Measurements from ENCODE around the gene MAP3K10. TPM values are rescaled to one million over a fixed set of nuclear protein-coding genes. Genes with fewer than 3 reads are reported as not detected.

The MAP3K10 gene
- total RNA-seq, 2 donors from 2014 or later: 12.3 to 13.6 TPM

DNA sequence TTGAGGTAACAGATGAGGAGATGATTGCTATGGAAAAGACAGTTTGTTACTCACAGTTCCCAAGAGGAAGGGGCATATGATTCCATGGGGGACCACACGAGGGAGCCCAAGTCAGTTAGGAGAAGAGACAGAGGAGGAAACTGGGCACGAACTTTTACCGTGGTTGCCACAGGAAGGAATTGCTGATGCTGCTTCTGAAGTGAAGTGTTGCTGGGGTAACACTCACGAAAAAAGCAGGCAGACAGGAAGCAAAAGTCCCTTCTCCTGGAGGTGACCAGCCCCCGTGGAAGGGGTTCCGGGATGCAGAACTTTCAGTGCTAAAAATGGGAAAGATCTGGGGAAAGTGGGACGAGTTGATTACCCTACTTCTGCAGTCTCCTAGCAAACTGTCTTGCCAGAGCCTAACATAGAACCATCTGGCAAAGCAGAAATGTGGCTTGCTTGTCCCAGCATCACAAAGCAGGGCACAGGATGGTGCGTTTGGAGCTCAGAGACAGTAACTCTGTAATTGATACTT is 35.4 kb upstream of the MAP3K10 start:
- H3K27ac ChIP-seq: no peak overlapping the region
- no peaks in the 10 kb centered on the region for H3K36me3 ChIP-seq
- no peaks in the 10 kb centered on the region for H3K4me1 ChIP-seq
- TF ChIP-seq, protein P1, sequence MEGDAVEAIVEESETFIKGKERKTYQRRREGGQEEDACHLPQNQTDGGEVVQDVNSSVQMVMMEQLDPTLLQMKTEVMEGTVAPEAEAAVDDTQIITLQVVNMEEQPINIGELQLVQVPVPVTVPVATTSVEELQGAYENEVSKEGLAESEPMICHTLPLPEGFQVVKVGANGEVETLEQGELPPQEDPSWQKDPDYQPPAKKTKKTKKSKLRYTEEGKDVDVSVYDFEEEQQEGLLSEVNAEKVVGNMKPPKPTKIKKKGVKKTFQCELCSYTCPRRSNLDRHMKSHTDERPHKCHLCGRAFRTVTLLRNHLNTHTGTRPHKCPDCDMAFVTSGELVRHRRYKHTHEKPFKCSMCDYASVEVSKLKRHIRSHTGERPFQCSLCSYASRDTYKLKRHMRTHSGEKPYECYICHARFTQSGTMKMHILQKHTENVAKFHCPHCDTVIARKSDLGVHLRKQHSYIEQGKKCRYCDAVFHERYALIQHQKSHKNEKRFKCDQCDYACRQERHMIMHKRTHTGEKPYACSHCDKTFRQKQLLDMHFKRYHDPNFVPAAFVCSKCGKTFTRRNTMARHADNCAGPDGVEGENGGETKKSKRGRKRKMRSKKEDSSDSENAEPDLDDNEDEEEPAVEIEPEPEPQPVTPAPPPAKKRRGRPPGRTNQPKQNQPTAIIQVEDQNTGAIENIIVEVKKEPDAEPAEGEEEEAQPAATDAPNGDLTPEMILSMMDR (IDR thresholded peaks at IDR 0.05): no peak
- H3K9me3 ChIP-seq: no peaks in the 10 kb centered on the region
- no peaks in the 10 kb centered on the region for H3K27me3 ChIP-seq
- no peak for DNase-seq (ENCODE audit: low spot score)
- H3K4me3 ChIP-seq: no peak overlapping the region

DNA sequence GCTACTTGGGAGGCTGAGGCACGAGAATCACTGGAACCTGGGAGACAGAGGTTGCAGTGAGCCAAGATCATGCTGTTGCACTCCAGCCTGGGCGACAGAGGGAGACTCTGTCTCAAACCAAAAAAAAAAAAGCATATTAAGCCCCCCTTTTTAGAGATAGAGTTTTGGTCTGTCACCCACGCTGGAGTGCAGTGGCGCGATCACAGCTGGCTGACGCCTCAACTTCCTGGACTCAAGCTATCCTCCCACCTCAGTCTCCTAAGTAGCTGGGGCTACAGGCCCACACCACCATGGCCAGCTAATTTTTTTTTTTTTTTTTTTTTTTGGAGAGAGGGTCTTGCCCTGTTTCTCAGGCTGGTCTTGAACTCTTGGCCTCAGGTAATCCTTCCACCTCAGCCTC is 34.2 kb upstream of the MAP3K10 start:
- Histone ChIP-seq H3K4me3 (no peak overlapping the region), H3K27ac (no peak overlapping the region), H3K4me1 (no peaks in the 10 kb centered on the region), H3K9me3 (no peaks in the 10 kb centered on the region), H3K36me3 (no peaks in the 10 kb centered on the region), H3K27me3 (no peaks in the 10 kb centered on the region)
- TF ChIP-seq, protein P1 (IDR thresholded peaks at IDR 0.05): no peak
- DNase-seq (ENCODE audit: low spot score): no peak

DNA sequence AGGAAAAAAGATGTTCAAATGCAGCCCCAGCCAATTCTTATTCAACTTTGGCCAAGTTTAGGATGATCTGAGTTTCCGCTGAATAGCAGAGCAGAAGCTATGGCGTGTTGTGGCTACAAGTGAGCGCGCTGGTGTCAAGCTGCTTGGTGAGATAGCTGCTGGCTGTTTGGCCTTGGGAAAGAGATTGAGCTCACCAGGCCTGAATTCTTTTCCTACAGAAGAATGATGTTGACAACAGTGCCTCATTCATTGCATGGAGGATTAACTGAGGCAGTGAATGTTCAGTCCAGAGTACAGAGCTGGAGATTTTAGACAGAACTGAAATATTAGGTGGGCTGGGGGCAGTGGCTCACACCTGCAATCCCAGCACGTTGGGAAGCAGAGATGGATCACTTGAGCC is 31.5 kb upstream of the MAP3K10 start:
- Histone ChIP-seq H3K9me3 (no peaks in the 10 kb centered on the region), H3K4me1 (no peaks in the 10 kb centered on the region), H3K4me3 (no peak overlapping the region), H3K27me3 (no peaks in the 10 kb centered on the region), H3K27ac (no peak overlapping the region), H3K36me3 (no peaks in the 10 kb centered on the region)
- TF ChIP-seq, protein P1 (IDR thresholded peaks at IDR 0.05): no peak
- no peak for DNase-seq (ENCODE audit: low spot score)

DNA sequence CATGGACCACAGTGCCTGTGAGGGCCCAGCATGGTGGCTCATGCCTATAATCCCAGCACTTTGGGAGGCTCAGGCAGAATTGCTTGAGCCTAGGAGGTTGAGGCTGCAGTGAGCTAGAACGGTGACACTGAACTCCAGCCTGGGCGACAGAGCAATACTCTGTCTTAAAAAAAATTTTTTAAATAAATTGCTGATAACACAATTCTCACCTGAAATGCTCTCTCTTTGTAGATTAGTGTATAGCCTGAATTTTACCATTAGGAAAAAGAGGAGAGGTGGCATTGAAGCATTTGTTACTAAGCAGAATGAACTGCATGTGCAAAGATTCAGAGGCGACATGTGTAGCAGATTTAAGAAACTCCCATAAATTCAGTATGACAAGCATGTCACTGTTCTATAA is 29.1 kb upstream of the MAP3K10 start:
- no peak for DNase-seq (ENCODE audit: low spot score)
- Histone ChIP-seq H3K9me3 (no peaks in the 10 kb centered on the region), H3K27me3 (no peaks in the 10 kb centered on the region), H3K4me1 (no peaks in the 10 kb centered on the region), H3K4me3 (no peak overlapping the region), H3K36me3 (no peaks in the 10 kb centered on the region), H3K27ac (no peak overlapping the region)
- TF ChIP-seq, protein P1 (IDR thresholded peaks at IDR 0.05): no peak

DNA sequence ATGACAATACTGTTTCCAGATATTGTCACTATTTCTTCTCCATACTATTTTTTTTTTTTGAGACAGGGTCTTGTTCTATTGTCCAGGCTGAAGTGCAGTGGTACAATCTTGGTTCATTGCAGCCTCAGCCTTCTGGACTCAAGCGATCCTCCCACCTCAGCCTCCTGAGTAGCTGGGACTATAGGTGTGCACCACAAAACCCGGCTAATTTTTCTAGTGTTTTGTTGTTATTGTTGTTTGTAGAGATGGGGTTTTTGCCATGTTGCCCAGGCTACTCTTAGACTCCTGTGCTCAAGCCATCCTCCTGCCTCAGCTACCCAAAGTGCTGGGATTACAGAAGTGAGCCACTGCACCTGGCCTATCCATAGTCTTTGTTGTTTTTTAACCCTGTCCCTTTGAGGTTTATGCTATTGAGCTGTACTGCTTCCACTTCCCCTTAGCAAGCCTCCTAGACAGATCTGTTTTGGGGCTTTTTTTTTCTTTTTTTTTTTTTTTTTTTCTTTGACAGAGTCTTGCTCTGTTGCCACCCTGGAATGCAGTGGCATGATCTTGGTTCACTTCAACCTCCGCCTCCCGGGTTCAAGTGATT is 27.6 kb upstream of the MAP3K10 start:
- TF ChIP-seq, protein P1 (IDR thresholded peaks at IDR 0.05): no peak
- H3K27ac ChIP-seq: no peak overlapping the region
- H3K36me3 ChIP-seq: no peaks in the 10 kb centered on the region
- no peak overlapping the region for H3K4me3 ChIP-seq
- no peaks in the 10 kb centered on the region for H3K27me3 ChIP-seq
- no peaks in the 10 kb centered on the region for H3K4me1 ChIP-seq
- H3K9me3 ChIP-seq: no peaks in the 10 kb centered on the region
- no peak for DNase-seq (ENCODE audit: low spot score)

Data from right atrium auricular region (tissue), 2 donors.